Measurements from ENCODE around the gene ARMH1.

The ARMH1 gene

GRCh38 chr1:44674113-44675000, at the start of gene ARMH1, which contains the start of gene TMEM53:
Gene ARMH1 (plus strand): TSS chr1:44674714. CDS start chr1:44689698, 14,984 bp downstream.
Gene TMEM53 (minus strand): TSS chr1:44674481. CDS start chr1:44674391, 90 bp downstream.
- DNase-seq (ENCODE audit: low read depth) = peak; percentile 92

GRCh38 chr1:44625348-44625747, 49.2 kb upstream of the ARMH1 start:
- no peak for DNase-seq (ENCODE audit: low read depth)

- no peak for DNase-seq (ENCODE audit: low read depth)
Observed at GRCh38 chr1:44628962-44629756, 45.4 kb upstream of the ARMH1 start.

- no peak for DNase-seq (ENCODE audit: low read depth)
Observed at GRCh38 chr1:44630116-44630515, 44.4 kb upstream of the ARMH1 start.

- no peak for DNase-seq (ENCODE audit: low read depth)
Observed at GRCh38 chr1:44631333-44631646, 43.2 kb upstream of the ARMH1 start.

GRCh38 chr1:44631647-44632539, 42.6 kb upstream of the ARMH1 start:
- peak; percentile 84 for DNase-seq (ENCODE audit: low read depth)

- no peak for DNase-seq (ENCODE audit: low read depth)
Observed at GRCh38 chr1:44632598-44632997, 41.9 kb upstream of the ARMH1 start.

- no peak for DNase-seq (ENCODE audit: low read depth)
Observed at GRCh38 chr1:44634606-44635189, 39.8 kb upstream of the ARMH1 start.

GRCh38 chr1:44635439-44635838, 39.1 kb upstream of the ARMH1 start:
- DNase-seq (ENCODE audit: low read depth) = no peak

- DNase-seq (ENCODE audit: low read depth) = no peak
Observed at GRCh38 chr1:44636083-44636687, 38.3 kb upstream of the ARMH1 start.

- DNase-seq (ENCODE audit: low read depth) = no peak
Observed at GRCh38 chr1:44636688-44637598, 37.6 kb upstream of the ARMH1 start.

- DNase-seq (ENCODE audit: low read depth) = no peak
Observed at GRCh38 chr1:44637702-44638411, 36.7 kb upstream of the ARMH1 start.

- no peak for DNase-seq (ENCODE audit: low read depth)
Observed at GRCh38 chr1:44640200-44640853, 34.2 kb upstream of the ARMH1 start.

GRCh38 chr1:44641126-44642102, 33.1 kb upstream of the ARMH1 start:
- DNase-seq (ENCODE audit: low read depth) = no peak

GRCh38 chr1:44642255-44642654, 32.3 kb upstream of the ARMH1 start:
- no peak for DNase-seq (ENCODE audit: low read depth)

GRCh38 chr1:44642925-44643324, 31.6 kb upstream of the ARMH1 start:
- DNase-seq (ENCODE audit: low read depth) = no peak

- no peak for DNase-seq (ENCODE audit: low read depth)
Observed at GRCh38 chr1:44643721-44644334, 30.7 kb upstream of the ARMH1 start.

All from stimulated activated CD8-positive, alpha-beta memory T cell treated with anti-CD3 and anti-CD28 coated beads, Interleukin-7, amount 100 ng/mL, for 24 hours (primary cell).